SH-SY5Y (cell line): ENCODE results near the gene MYCN.

Experiments used
- GATA2 ChIP-seq: IDR thresholded peaks from 2 replicates; pipeline ENCODE4 v1.6.1; 2011; ENCODE audit warnings: mild to moderate bottlenecking, low read depth, low read length
- GATA3 ChIP-seq: IDR thresholded peaks from 2 replicates; pipeline ENCODE4 v1.6.1; 2011; ENCODE audit warnings: low read depth, mild to moderate bottlenecking, low read length, moderate library complexity

- TF ChIP-seq GATA2, result no peak
- TF ChIP-seq GATA3, result no peak
Observed at GRCh38 chr2:15920696-15921095, 19.7 kb upstream of the MYCN start.
